Activated T-cell treated with anti-CD3 and anti-CD28 coated beads for 24 hours (primary cell): ENCODE data around the gene CAMK1D.

Experiments used
- DNase-seq: peaks from one replicate; pipeline ENCODE4 v3.0.0-alpha.2; 2020; ENCODE audit warnings: low read depth

Gene CAMK1D

GRCh38 chr10:12658526-12658925 lies 309.2 kb downstream of the CAMK1D start:
- no peak for DNase-seq

GRCh38 chr10:12659706-12660105 lies 310.4 kb downstream of the CAMK1D start:
- no peak for DNase-seq

- no peak for DNase-seq
Observed at GRCh38 chr10:12660812-12661211, 311.5 kb downstream of the CAMK1D start.

GRCh38 chr10:12661671-12662070 lies 312.3 kb downstream of the CAMK1D start:
- DNase-seq: no peak

GRCh38 chr10:12663863-12664262 lies 314.5 kb downstream of the CAMK1D start:
- DNase-seq: no peak

GRCh38 chr10:12665501-12665900 lies 316.2 kb downstream of the CAMK1D start:
- DNase-seq: no peak

- no peak for DNase-seq
Observed at GRCh38 chr10:12667052-12667451, 317.7 kb downstream of the CAMK1D start.

- no peak for DNase-seq
Observed at GRCh38 chr10:12668634-12669033, 319.3 kb downstream of the CAMK1D start.

- DNase-seq: no peak
Observed at GRCh38 chr10:12670004-12670403, 320.7 kb downstream of the CAMK1D start.

GRCh38 chr10:12675186-12675585 lies 325.8 kb downstream of the CAMK1D start:
- no peak for DNase-seq

GRCh38 chr10:12679636-12680035 lies 330.3 kb downstream of the CAMK1D start:
- DNase-seq: no peak

- DNase-seq: no peak
Observed at GRCh38 chr10:12681252-12681651, 331.9 kb downstream of the CAMK1D start.

GRCh38 chr10:12684784-12685183 lies 335.4 kb downstream of the CAMK1D start:
- DNase-seq: no peak

- DNase-seq: no peak
Observed at GRCh38 chr10:12685261-12686058, 336.1 kb downstream of the CAMK1D start.

GRCh38 chr10:12687996-12688395 lies 338.6 kb downstream of the CAMK1D start:
- no peak for DNase-seq

- no peak for DNase-seq
Observed at GRCh38 chr10:12689893-12690292, 340.5 kb downstream of the CAMK1D start.

- no peak for DNase-seq
Observed at GRCh38 chr10:12690525-12691126, 341.3 kb downstream of the CAMK1D start.

GRCh38 chr10:12691596-12691995 lies 342.2 kb downstream of the CAMK1D start:
- no peak for DNase-seq

- DNase-seq: no peak
Observed at GRCh38 chr10:12697764-12698163, 348.4 kb downstream of the CAMK1D start.

GRCh38 chr10:12699258-12699700 lies 349.9 kb downstream of the CAMK1D start:
- no peak for DNase-seq

- no peak for DNase-seq
Observed at GRCh38 chr10:12699781-12700556, 350.6 kb downstream of the CAMK1D start.

- no peak for DNase-seq
Observed at GRCh38 chr10:12700557-12700874, 351.2 kb downstream of the CAMK1D start.

- DNase-seq: no peak
Observed at GRCh38 chr10:12701696-12702095, 352.3 kb downstream of the CAMK1D start.
